ENCODE data around the gene TRAPPC3L.

DNA sequence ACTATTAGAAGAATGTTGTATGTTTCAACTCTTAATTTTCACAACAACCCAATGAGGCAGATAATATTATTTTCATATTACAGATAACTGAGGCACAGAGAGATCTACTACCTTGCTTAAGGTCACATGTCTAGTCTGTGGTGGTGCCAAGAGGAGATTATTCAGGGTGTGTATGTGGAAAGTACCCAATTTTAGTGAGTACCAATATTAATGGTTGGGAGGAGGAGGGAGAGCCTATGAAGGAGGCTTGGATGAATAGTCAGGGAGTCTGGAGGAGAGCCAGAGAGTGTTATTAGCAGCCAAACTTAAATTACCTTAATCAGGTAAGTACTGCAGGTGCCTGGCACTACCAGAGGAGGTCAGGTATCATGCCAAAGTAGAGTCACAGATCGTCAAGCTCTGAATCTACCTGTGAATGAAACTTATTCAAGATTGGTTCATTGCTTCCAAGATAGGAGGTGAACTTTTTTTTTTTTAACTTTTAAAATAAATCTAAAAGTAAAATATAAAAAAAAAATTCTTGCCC is 95.2 kb downstream of the TRAPPC3L start:
- TF ChIP-seq EZH2phosphoT487 (IDR thresholded peaks at IDR 0.05; ENCODE audit: low read length) (no peak), EZH2 (optimal IDR thresholded peaks at IDR 0.05; ENCODE audit: low read depth, low read length) (no peak)
- TF ChIP-seq, protein P1, sequence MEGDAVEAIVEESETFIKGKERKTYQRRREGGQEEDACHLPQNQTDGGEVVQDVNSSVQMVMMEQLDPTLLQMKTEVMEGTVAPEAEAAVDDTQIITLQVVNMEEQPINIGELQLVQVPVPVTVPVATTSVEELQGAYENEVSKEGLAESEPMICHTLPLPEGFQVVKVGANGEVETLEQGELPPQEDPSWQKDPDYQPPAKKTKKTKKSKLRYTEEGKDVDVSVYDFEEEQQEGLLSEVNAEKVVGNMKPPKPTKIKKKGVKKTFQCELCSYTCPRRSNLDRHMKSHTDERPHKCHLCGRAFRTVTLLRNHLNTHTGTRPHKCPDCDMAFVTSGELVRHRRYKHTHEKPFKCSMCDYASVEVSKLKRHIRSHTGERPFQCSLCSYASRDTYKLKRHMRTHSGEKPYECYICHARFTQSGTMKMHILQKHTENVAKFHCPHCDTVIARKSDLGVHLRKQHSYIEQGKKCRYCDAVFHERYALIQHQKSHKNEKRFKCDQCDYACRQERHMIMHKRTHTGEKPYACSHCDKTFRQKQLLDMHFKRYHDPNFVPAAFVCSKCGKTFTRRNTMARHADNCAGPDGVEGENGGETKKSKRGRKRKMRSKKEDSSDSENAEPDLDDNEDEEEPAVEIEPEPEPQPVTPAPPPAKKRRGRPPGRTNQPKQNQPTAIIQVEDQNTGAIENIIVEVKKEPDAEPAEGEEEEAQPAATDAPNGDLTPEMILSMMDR (IDR thresholded peaks at IDR 0.05; ENCODE audit: low read length): no peak
